ENCODE results near the gene BMF.

- TF ChIP-seq POLR2A (IDR thresholded peaks at IDR 0.05) = no peak
- TF ChIP-seq, protein P1, sequence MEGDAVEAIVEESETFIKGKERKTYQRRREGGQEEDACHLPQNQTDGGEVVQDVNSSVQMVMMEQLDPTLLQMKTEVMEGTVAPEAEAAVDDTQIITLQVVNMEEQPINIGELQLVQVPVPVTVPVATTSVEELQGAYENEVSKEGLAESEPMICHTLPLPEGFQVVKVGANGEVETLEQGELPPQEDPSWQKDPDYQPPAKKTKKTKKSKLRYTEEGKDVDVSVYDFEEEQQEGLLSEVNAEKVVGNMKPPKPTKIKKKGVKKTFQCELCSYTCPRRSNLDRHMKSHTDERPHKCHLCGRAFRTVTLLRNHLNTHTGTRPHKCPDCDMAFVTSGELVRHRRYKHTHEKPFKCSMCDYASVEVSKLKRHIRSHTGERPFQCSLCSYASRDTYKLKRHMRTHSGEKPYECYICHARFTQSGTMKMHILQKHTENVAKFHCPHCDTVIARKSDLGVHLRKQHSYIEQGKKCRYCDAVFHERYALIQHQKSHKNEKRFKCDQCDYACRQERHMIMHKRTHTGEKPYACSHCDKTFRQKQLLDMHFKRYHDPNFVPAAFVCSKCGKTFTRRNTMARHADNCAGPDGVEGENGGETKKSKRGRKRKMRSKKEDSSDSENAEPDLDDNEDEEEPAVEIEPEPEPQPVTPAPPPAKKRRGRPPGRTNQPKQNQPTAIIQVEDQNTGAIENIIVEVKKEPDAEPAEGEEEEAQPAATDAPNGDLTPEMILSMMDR (IDR thresholded peaks at IDR 0.05) = no peak
Measured at GRCh38 chr15:40096094-40096891, 12.4 kb downstream of the BMF start.
